GM19455 (cell line): Measurements from ENCODE around the gene DAW1.
"Not testable (repeated sequence)": the region's sequence is repeated elsewhere in the genome, so short reads cannot be mapped to it uniquely, and the experiment has no call there.

Source experiments
- ATAC-seq: cut with Tn5 transposase; IDR thresholded peaks from one replicate; pipeline ENCODE4 v1.9.1; 2021; ENCODE audit not compliant: unreplicated experiment

DAW1 gene, protein sequence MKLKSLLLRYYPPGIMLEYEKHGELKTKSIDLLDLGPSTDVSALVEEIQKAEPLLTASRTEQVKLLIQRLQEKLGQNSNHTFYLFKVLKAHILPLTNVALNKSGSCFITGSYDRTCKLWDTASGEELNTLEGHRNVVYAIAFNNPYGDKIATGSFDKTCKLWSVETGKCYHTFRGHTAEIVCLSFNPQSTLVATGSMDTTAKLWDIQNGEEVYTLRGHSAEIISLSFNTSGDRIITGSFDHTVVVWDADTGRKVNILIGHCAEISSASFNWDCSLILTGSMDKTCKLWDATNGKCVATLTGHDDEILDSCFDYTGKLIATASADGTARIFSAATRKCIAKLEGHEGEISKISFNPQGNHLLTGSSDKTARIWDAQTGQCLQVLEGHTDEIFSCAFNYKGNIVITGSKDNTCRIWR

DNA sequence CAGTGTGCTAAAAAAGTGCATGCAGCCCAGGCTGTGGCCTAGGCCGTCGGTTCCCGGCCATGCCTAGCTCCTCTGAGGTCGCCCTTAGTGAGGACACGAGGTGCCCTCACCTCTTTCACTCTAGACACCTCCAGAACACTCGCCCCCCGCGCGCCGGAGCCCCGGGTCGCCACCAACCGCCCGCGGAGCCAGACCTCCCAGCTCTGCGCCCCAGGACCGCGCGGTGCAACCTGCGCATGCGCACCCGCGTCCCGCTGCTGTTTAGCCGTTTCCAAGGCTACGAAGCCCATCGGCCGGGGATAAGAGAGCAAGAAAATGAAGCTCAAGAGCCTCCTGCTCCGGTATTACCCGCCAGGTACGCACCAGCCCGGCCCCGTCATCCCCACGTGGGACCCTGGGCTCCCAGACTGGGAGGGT, at the start of gene DAW1:
TSS of gene DAW1 (plus strand) at position 257 of the 417 bp plus-strand sequence. CDS start at position 316, 59 bp downstream.
- peak; percentile 83 for ATAC-seq

DNA sequence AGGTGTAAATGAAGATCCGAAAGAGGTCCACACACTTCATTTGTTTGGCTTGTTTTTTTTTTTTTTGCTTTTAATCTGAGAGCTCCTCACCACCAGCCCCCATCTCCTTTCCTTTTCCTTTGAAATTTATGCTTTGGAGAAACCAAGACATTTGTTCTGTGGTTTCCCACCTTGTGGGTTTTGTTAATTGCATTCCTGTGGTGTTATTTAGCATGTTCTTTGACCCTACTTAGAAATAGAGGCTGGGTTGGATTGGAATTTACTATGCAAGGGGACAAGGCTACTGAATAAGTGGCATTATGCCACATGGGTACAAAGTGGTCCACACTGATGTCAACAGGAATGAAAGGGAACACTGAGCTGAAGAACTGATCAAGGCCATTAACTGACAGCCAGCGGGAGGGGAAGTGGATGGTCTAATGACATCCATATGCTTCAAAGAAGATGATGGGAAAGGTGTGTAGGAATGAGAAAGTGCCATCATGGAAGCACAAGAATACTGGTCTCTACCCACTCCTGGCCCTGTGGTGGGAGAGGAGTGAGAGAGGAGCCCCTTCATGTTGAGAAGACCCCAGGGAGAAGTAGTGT, 48.9 kb upstream of the DAW1 start:
- ATAC-seq, result no peak

DNA sequence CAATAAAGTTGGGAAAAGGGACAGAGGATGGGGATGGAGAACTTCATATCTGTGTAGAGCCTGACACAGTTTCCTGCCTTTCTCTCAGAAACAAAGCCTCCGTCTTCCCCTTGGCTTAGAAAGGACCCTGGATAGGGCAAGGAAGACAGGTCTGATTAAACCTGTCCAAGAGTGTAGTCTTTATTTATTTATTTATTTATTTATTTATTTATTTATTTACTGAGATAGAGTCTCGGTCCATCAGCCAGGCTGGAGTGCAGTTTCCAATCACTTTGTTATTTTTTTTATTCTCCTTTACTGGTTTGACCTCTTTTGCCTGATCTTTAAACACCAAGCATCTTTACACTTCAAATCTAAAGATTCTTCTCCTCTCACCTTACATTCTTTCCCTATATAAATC, 47.5 kb upstream of the DAW1 start:
- no peak for ATAC-seq

DNA sequence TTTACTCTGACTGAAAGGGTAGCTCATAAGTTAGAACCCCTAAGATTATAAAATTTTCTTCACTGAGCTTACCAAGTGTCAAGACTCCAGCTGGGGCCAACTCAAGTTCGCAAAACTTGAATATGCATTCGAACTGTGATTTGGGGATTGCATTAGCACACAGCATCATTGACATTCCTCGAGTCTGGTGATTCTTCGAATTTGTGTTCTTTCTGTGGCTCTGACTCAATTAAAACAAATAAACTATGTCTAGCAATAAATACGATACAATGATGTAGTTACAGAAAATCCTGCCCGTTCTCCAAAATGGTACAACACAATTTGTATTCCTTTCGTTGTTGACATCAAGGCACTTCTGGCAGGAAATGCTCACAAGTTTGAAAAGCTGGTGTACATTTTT, 46.7 kb upstream of the DAW1 start:
- ATAC-seq, result no peak

DNA sequence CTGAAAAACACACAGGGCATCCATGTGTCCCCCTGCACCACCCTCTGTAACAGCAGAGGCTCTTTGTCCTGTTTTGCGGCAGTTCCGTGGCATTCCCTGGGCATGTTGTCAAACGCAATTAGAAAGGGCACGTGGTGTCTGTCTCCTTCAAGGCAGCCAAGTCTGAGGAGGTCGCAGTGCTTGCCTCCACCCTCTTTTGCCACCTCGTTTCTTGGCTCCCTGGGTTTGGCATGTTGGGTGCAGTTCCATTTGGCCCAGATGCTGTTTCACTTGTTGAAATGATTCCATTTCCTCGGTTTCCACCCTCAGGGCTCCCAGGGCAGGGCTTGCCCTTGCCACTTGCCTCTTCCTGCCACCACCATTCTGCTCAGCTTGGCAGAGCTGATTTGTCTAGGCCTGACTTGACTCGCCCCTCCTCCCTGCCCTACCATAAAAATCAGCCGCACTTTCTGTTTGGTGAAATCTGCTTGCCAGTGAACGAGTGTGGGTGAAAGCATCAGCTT, 45.4 kb upstream of the DAW1 start:
- no peak for ATAC-seq

DNA sequence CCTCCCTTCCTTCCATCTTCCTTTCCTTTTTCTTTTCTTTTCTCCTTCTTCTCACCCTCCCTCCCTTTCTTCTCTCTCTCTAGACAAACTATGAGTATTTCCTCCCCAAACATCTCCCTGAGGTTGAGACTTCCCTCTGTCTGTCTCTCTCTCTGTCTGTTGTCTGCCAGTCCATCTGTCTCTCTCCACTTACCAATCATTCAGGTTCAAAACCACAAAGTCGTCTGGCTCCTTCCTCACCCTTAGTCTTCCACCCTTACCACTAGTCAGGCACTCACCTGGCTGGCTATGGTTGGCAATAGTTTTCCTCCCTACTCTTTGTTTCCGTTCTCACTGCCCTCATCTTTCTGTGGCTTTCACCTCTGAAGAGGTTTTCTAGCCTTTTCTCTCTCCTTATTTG, 44.9 kb upstream of the DAW1 start:
- no peak for ATAC-seq

DNA sequence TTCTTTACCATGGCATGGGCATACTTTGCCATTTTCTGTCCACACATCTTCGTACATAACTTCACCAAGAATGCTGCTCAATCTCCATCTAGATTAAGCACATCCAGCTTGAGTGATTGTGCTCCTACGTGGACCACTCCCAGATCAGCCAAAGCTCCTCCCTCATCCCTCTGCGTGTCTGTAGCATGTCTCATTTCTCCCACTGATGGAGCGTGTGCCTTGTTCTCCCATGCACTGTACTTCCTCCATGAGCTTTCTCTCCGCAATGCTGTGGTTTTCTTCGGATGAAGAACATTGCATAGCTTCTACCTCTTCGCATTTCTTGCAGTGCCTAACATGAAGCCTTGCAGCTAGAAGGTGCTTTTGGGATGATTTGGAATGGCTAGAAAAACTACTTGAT, 44.3 kb upstream of the DAW1 start:
- ATAC-seq, result no peak

DNA sequence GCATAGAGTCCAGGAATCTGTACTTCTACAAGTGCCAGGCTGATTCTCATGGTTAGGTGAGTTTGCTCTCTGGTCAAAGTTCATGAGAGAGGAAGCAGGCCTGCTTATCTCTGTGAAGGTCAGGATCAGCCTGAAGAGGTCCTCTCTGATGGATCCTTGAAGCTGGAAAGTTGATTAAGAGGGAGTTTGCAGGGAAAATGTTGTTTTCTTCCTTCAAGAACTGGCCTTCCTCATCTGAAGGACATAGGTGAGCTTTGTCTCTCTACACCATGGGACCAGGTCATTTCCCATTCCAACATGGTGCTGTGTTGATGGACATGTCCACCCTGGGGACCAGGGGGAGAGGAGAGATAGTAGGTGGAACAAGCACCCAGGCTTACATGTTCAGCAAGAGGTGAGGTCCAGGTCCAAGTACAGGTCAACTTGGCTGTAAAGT, 42.9 kb upstream of the DAW1 start:
- no peak for ATAC-seq

DNA sequence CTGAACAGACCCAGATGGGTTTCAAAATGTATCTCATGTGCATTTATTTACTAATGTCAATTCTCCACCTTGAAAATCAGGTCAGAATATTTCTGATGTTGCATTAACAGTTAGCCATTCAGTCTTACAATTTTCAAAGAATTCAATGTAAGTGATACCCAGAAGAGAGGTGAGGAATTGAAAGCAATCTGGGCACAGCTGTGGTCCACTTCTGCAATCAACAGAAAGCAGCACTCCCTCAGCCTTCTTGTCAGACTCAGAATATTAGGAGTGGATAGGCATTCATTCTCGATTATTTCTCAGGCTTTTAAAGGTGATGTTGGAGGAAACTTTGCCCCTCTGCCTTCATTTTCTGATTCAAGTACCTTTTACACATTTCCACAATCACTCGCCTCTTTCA, 42.1 kb upstream of the DAW1 start:
- no peak for ATAC-seq

DNA sequence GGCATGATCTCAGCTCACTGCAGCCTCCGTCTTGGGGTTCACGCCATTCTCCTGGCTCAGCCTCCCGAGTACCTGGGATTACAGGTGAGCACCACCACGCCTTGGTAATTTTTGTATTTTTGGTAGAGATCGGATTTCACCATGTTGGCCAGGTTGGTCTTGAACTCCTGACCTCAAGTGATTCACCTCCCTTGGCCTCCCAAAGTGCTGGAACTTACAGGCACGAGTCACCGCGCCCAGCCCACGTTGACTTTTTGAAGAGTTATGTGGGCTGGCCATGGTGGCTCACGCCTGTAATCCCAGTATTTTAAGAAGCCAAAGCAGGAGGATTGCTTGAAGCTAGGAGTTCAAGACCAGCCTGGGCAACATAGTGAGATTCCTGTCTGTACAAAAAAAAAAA, 37.0 kb upstream of the DAW1 start:
- no peak for ATAC-seq

DNA sequence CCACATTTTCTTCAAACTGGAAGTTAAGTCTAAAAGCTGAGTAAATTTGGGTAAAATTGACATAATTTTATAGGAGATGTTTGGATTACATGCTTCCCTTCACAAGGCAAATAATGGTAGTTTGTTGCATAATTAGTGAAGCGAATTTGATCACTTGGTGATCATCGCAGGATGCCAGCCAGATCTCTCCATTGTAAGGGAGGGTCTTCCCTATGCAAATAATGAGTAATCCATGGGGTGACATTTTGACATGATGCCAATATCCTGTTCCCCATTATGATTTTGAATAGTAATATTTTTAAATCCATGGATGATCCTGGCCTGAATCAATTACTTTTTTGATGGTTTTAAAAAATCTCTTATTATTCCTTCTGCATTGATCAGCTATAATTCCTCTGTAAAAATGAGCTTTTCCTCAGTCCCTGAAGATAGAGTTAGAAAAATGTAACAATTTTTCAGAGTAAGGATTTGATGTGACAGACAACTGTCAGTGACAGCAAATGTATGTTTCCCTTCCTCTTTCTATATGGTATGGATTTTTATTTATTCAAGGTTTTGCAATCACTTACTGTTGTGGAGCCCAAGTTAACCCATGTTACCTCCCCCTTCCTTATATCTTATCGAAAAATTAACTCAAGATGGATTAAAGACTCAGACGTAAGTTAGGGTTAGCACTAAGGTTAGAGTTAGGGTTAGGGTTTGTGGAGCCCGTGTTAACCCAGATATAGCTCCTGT, 36.3 kb upstream of the DAW1 start:
- ATAC-seq, result no peak

DNA sequence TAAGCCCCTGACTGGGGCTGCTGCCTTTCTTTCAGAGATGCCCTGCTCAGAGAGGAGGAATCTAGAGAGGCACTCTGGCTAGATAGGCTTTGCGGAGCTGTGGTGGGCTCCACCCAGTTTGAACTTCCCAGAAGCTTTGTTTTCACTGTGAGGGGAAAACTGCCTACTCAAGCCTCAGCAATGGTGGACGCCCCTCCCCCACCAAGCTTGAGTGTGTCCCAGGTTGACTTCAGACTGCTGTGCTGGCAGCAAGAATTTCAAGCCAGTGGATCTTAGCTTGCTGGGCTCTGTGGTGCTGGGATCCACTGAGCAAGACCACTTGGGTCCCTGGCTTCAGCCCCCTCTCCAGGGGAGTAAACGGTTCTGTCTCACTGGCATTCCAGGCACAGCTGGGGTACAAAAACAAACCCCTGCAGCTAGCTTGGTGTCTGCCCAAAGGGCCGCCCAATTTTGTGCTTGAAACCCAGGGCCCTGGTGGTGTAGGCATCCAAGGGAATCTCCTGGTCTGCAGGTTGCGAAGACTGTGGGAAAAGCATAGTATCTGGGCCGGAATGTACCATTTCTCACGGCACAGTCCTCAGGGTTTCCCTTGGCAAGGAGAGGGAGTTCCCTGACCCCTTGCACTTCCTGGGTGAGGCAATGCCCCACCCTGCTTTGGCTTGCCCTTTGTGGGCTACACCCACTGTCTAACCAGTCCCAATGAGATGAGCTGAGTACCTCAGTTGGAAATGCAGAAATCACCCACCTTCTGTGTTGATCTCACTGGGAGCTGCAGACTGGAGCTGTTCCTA, 31.9 kb upstream of the DAW1 start:
- not testable (repeated sequence) for ATAC-seq

DNA sequence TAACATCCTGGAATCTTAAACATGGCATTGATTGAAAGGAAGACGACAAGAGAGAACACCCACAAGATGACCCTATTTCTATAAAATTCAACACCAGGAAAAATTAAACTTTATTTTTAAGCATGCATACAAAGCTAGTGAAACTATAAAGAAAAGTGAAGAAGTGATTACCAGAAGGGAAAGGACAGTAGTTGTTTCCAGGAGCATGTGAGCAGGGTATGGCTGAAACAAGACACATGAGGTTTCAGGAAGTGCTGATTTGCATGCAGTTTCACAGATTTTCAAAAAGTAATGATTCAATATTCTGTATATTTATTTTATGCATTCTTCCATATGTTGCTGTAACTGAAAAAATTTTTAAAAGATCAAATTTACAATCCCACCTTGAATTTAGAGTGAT, 24.6 kb upstream of the DAW1 start:
- no peak for ATAC-seq

DNA sequence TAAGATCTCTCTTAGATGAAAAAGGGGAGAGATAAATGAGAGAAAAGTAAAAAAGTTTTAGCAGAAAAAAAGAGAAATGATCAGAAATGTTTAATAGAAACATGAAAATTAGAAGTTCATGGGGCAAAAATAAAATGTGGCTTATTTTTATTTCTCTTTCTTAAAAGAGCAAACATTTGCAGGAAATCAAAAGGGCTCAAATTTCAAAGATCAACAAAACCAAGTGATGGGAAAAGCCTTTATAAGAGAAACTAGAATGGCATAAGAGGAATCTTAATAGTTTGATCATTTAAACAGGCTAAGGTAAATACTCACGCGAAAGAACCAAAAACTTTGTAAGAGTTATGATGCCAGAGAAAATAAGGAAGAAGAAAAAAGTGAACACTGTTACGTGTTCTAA, 23.3 kb upstream of the DAW1 start:
- ATAC-seq, result no peak

DNA sequence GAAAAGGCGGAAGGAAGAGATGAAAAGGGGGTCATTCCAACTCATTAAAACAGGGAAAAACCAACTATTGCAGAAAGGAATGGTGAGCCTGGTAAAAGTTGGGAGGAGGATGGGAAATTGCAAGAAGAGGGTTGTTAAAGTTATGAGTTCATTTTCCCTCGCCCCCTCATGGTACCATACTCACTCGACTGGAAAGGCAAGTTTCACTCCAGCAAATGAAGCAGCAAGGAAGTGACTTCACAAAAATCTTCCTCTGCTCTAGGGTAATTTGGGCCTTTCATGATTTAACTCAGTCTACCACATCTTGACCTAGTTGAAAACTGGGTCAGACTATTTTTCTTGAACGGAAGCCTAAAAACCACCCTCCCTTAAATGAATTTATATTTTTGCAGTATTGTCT, 22.8 kb upstream of the DAW1 start:
- peak; percentile 68 for ATAC-seq

DNA sequence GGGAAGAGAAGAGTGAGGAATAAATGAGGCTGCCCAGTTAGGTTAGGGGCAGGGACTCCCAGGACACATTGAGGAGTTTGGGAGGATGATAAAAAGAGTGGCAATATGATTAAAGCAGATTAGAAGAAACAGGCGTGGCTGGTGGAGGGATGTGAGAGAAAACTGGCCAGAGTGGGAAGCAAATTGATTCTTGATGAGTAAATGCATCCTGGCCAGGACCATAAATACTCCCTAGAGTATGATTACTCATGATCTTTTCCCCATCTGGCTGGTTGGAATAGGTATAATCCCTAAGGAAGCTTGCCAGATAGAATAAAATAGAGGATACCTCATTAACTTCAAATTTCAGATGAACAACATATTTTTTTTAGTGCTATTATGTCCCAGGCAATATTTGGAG, 21.5 kb upstream of the DAW1 start:
- ATAC-seq, result no peak

DNA sequence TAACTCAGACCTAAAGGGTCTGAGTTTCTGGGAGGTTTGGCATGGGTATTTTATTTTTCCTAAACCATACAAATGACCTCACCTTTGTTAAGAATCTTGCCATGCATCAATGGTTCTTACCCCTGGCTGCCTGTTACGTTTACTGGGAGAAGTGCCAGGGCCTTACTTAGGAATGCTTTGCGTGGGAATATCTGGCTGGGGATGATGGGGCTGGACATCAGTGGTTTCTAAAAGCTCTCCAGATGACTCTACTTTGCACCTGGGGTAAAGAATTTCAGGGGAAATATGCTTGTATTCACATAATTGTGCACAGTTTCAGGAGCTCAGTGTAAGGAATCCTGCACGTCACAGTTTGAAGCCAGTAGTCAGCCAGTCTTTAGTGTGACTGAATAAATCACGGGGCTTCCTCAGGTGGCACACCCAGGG, 18.2 kb upstream of the DAW1 start:
- no peak for ATAC-seq

DNA sequence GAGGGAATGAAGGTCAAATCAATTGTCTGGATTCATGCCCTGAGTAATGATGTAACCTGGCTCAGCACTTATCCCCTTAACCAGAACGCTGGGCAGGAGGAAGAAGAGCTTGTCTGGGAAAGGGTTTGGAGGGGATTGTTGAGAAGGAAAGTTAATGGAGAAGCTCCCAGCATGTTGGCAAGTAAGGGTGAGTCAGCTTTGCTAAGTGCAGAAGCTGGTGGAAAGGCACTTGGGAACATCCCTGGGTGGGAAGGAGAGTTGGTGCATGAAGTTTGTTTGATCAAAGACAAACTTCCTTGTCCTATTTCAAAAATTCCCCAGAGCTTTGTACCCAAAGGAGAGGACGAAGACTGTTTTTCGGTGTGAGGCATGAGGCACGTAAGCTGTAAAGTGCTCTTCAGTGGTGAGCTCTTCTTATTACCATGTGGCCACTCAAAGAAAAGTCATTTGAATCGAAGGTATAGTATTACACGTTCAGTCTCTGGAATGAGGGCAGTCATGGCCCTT, 17.6 kb upstream of the DAW1 start:
- no peak for ATAC-seq

DNA sequence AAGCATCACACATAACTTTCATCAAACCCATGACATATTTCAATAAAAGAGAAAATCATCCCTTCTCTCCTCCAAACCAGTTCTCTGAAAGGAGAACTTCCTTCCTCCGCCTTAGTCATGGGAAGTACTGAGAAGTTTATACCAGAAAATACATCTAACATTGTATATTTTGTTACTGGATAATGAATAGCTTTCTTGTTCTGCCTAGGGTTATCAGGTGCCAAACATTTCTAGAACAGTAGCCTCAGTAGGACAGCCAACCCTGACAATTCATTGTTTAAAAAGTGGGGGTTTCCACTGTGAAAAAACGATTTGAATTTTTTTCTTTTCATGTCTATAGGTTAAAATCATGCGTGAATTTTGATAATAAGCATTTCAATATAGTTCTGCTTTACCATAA, 16.0 kb upstream of the DAW1 start:
- no peak for ATAC-seq

DNA sequence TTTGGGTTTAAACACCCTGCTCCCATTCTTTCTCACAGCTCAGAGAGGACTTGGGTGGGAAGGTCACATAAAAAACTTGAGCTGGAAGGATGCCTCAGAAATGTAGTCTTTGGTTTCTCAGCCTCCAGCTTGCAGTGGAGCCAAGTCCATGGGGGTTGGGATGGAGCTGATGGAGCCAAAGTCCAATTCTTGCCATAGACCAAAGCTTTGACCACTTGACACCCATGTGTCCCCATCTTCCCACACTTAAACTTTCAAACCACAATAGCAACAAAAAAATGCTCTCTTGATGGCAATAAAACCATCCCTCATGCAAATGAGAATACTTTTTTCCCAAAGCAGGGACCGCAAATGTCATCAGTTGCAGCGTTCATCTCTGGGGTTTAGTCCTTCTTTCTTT, 14.7 kb upstream of the DAW1 start:
- no peak for ATAC-seq

DNA sequence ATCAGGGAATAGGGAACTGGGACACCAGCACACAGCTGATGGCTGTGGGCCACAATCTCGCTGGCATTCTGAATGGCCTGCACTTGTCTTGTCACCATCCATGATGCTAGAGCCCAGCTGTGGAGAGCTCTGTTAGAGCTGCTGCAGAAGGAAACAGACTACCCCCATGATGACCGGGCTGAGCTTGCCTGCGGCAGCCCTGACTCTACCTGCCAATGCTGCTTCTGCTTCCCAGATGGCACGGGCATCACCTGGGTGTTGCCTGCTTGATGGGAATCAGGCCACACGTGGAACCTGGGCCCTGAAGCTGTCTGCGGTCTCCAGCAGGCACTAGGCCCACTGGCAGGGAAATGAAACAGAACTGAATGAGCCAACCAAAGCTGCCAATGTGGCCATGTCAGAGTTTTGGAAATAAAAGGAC, 11.2 kb upstream of the DAW1 start:
- no peak for ATAC-seq
